Mesothelial cell of epicardium (in vitro differentiated cells): ENCODE data around the gene NOS1AP. TPM values are rescaled to one million over a fixed set of nuclear protein-coding genes. Genes with fewer than 3 reads are reported as not detected.

Experiments
- DNase-seq, 2 experiments: peaks; one replicate each; pipeline ENCODE4 v3.0.0; 2021; ENCODE audit warnings: low spot score in 2 of 2; ENCODE audit not compliant: unreplicated experiment in 2 of 2
- H3K27ac Mint-ChIP-seq: 2 replicates; pipeline ENCODE4 v1.8.0; 2021; ENCODE audit warnings: mixed read lengths
- H3K27me3 Mint-ChIP-seq: 2 replicates; pipeline ENCODE4 v1.8.0; 2021; ENCODE audit warnings: low read depth, mixed read lengths
- H3K36me3 Mint-ChIP-seq: 2 replicates; pipeline ENCODE4 v1.8.0; 2021; ENCODE audit warnings: mixed read lengths
- H3K4me1 Mint-ChIP-seq: 2 replicates; pipeline ENCODE4 v1.8.0; 2021; ENCODE audit warnings: mixed read lengths
- H3K4me3 Mint-ChIP-seq: 2 replicates; pipeline ENCODE4 v1.8.0; 2021; ENCODE audit warnings: mild to moderate bottlenecking, moderate library complexity, mixed read lengths
- H3K9me3 Mint-ChIP-seq: 2 replicates; pipeline ENCODE4 v1.8.0; 2021; ENCODE audit warnings: mixed read lengths
- CTCF ChIP-seq: fragments of 200-600 bp; sonication (generic); IDR thresholded peaks from one replicate; pipeline ENCODE4 v1.5.0; 2021; ENCODE audit warnings: antibody characterized with exemption; ENCODE audit not compliant: unreplicated experiment
- total RNA-seq: library from RNA; stranded (reverse); gene quantifications from 3 replicates; pipeline ENCODE4 v1.2.1, GENCODE V29; 2021

NOS1AP gene
- total RNA-seq, 1 donor from 2014 or later, result 4.4 TPM

- Mint-ChIP-seq H3K4me1 (peaks cover 5% of the 10 kb centered on the region), H3K27ac (no peak overlapping the region)
Measured at GRCh38 chr1:162316187-162316586, 246.7 kb downstream of the NOS1AP start.

GRCh38 chr1:162317621-162318020, 248.1 kb downstream of the NOS1AP start:
- no peak for DNase-seq
- no peaks in the 10 kb centered on the region for H3K9me3 Mint-ChIP-seq
- H3K4me3 Mint-ChIP-seq, result no peak overlapping the region
- peaks cover 5% of the 10 kb centered on the region for H3K4me1 Mint-ChIP-seq
- TF ChIP-seq CTCF, result no peak
- H3K27ac Mint-ChIP-seq, result no peak overlapping the region
- H3K36me3 Mint-ChIP-seq, result no peaks in the 10 kb centered on the region
- H3K27me3 Mint-ChIP-seq, result no peaks in the 10 kb centered on the region

More at GRCh38 chr1:162316187-162316586, 246.7 kb downstream of the NOS1AP start:
- H3K27me3 Mint-ChIP-seq, result no peaks in the 10 kb centered on the region
- TF ChIP-seq CTCF, result no peak
- H3K4me3 Mint-ChIP-seq, result no peak overlapping the region
- H3K9me3 Mint-ChIP-seq, result no peaks in the 10 kb centered on the region
- no peaks in the 10 kb centered on the region for H3K36me3 Mint-ChIP-seq
- DNase-seq, result no peak

- Mint-ChIP-seq H3K4me1 (peaks cover 5% of the 10 kb centered on the region), H3K27me3 (no peaks in the 10 kb centered on the region), H3K4me3 (no peak overlapping the region), H3K36me3 (no peaks in the 10 kb centered on the region), H3K9me3 (no peaks in the 10 kb centered on the region), H3K27ac (no peak overlapping the region)
- DNase-seq, result no peak
- no peak for TF ChIP-seq CTCF
Measured at GRCh38 chr1:162319493-162320175, 250.1 kb downstream of the NOS1AP start.

GRCh38 chr1:162321809-162322422, 252.4 kb downstream of the NOS1AP start:
- TF ChIP-seq CTCF, result no peak
- H3K4me3 Mint-ChIP-seq, result no peak overlapping the region
- H3K9me3 Mint-ChIP-seq, result no peaks in the 10 kb centered on the region
- H3K27ac Mint-ChIP-seq, result no peak overlapping the region
- no peaks in the 10 kb centered on the region for H3K36me3 Mint-ChIP-seq
- H3K4me1 Mint-ChIP-seq, result peaks cover 5% of the 10 kb centered on the region
- no peak for DNase-seq
- no peaks in the 10 kb centered on the region for H3K27me3 Mint-ChIP-seq

- H3K36me3 Mint-ChIP-seq, result no peaks in the 10 kb centered on the region
- no peak overlapping the region for H3K27ac Mint-ChIP-seq
- H3K4me1 Mint-ChIP-seq, result peaks cover 7% of the 10 kb centered on the region
- H3K4me3 Mint-ChIP-seq, result no peak overlapping the region
- TF ChIP-seq CTCF, result no peak
- no peak for DNase-seq
- no peaks in the 10 kb centered on the region for H3K9me3 Mint-ChIP-seq
- no peaks in the 10 kb centered on the region for H3K27me3 Mint-ChIP-seq
Measured at GRCh38 chr1:162323023-162323422, 253.5 kb downstream of the NOS1AP start.
